Hypothalamus (tissue), 51 donors: ENCODE data around the gene AKAP8.
"Not testable (repeated sequence)": the region's sequence is repeated elsewhere in the genome, so short reads cannot be mapped to it uniquely, and the experiment has no call there.

Source experiments
- DNase-seq, 51 donors: peaks; one replicate each; lab custom pipeline; 2025; lab: John Stamatoyannopoulos, UW

AKAP8 gene

DNA sequence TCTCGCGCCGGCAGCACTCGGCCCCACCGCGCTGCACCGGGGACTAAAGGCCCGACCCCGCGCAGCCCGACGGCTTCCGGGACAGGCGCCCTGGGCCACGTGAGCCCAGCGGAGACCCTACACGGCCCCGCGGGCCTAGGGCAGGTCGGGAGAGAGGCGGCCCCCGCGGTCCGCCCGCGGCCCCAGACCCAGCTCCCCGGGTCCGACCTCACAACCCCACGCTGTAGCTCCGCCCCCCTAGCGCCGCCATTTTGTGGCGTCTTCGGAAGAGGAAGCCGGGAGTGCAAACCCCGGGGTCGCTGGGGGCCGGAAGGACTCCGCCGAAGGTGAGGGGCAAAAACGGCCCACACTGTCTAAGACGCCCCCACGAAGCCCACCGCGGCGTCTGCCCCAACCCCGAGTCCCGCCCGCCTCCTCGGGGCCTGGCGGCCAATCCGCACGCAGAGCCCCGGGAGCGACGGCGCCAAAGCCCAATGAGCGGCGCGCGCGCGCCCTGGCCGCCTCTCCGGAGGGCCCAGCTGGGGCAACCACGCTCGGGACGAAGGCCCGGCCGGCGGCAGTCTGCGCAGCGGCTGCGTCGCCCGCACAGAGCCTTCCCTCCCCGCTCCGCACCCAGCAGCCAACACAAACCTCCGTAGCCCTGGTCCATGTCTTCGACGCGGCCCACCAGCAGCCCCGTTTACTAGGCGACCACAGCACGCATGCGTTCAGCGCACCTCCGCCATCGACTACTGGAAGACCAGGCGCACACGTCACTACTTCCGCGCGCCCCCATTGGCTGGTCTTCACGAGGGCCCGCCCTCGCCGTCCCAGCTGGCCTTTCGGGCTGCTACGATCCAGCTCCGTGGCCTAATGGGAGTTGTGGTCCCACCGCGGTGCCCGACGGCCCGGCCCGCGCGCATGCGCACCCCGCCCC, at the start of gene AKAP8:
Gene AKAP8, minus strand, starts transcription at position 705 of the 916 bp plus-strand sequence. Its CDS starts 56 bp downstream, at position 649.
- DNase-seq: peak; percentile 77 to 99 (median 96)

DNA sequence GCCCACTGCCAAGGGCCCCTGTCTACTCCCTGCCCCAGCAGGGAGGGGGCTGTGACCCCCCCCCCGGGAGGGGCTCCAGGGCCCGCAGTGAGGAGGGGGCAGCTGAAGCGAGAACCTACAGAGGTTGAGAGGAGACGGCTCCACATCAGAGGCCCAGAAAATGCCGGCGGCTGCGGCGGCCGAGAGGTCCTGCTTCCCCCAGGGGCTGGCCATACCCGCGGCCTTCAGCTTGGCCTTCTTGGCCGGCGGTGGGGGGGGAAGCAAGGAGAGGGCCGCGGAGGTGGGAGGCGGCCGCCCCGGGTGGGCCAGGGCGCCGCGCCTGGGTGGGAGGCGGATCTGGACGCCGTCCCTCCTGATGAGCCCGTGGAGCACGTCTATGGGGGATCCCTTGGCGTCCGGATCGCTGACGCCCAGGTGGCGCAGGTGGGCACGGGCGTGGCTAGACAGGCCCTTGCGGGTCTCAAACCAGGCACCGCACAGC, 48.4 kb upstream of the AKAP8 start:
- DNase-seq: no peak

DNA sequence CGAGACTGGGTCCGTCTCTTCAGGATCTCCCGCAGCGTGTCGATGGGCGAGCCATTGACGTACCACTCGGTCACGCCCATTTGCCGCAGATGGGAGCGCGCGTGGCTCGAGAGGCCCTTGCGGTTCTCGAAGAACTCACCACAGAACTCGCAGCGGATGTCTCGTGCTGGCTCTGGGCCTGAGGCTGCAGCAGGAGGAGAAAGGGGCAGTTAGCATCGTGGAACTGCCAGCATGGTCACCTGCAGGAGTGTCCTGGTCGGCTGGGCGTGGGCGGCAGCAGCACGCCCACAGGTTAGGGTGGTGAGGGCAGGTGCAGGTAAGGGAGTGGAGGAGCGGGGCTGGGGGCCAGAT, 47.7 kb upstream of the AKAP8 start:
- no peak for DNase-seq

DNA sequence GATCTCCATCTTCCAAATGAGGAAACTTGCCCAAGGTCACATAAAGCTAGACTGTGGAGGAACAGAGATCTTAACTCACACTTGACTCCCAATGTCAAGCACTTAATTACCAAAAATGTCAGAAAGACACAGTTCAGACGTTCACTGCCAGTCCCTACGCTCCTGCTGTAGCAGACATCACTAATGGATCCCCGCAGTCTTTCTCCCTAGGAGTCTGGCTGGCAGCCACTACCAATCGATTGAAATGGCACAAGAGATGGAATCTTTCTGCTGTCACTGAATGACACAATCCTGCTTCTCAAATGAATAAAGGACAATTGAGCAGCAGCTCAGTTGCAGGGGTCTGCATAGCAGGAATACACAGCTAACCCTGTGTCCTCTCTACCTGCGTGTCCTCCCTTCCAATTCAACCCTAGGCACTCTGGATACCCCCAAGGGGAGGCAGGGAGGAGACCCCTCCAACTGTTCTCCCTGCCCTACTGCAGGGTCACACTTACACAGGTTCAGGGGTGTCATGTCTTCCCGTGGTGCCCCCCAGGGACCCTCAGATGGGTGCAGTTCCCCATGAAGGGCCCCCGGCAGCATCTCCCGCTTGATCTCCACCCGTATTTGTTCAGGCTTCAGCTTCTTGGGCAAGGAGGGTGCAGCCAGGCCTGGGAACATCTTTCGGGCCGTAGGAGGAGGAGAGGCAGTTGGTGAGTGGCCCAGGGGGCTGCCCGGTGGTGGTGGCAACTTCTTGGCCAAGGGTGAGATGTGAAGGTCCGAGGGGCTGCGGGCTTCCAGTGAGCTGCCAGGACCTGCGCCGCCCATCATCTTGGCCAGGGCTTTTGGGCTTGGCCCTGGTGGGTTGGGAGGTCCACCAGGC, 47.1 kb upstream of the AKAP8 start:
- DNase-seq: no peak

DNA sequence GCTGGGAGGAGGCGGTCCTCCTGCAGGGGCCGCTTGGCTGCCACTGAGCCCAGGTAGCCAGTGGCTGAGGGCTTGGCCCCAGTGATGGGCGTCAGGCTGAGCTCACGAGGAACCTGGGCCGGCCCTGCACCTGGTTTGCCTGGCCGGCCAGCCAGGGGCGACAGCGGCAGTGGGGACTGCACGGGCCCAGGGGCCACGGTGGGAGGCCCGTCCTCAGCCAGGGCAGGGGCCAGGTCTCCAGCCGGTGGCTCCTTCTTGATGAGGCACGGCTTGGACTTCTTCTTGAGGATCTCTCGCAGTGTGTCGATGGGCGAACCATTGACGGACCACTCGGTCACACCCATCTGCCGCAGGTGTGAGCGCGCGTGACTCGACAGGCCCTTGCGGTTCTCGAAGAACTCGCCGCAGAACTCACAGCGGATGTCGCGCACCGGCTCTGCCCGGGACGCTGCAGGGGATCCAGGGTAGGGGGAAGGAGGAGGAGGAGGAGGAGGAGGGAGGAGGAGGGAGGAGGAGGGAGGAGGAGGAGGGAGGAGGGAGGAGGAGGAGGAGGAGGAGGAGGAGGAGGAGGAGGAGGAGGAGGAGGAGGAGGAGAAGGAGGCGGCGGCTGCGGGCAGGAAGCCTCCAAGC, 45.8 kb upstream of the AKAP8 start:
- no peak for DNase-seq

- DNase-seq: no peak
These were observed 45.2 kb upstream of the AKAP8 start for GRCh38 chr19:15424692-15425272.

- no peak for DNase-seq
These were observed 44.5 kb upstream of the AKAP8 start for GRCh38 chr19:15424121-15424520.

GRCh38 chr19:15423130-15423529, 43.5 kb upstream of the AKAP8 start:
- DNase-seq: no peak

DNA sequence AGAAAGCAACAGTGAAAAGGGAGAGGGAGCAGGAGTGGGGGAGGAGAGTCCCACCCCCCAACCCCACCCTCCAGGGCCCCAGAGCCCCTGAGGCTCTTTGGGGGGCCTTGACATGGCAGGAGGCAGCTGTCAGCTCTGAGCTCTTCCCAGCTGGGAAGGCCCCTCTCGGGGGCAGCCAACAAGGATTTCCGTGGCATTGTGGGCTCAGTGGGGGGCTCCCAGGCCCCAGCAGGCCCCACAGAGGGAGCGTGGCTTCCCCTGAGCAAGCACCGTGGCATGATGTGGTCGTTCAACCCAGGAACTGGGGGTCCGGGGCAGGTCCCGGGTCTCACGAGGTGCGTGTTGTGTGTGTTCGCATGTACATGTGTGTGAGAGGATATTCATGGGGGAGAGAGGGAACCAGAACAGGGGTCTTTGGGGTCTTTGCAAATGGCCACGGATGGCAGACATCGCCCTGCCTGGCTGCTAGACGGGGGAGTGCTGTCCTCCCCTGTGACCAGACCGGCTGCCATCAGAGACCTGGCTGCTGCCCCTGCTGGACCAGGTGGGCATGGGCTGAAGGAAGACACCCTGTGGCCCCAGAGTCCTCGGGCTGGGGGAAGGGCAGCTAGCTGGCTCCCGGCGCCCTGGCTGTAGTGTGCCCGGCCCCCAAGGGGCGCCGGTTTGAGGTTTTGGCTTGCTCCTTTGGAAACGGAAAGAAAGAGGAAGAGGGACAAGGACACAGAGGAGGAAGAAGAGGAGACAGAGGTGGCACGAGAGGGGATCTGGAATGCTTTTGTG, 42.9 kb upstream of the AKAP8 start:
- no peak for DNase-seq

DNA sequence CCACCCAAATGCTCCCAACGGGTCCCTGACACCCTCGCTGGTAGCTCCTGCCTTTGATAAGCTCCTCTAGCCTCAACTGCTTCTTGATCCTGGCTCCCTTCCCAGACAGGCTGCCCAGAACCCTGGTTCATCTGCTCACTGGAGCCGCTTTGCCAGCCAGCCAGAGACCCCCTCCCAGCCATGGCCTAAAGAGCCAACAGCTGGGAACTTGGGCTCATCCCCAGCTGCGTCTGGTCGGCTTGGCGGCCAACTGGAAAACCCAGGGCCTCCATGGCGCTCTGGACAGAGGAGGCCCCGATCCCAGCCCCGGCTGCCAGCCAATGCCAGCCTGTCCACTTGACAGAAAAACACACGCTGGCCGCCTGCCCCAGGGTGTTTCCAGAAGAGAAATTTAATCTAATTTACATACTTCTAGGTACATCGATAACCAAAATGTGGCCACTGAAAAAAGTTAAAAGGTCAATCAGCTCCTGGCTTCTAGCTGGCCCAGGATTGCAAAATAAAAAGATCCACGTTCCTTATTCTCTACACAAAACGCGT, 42.2 kb upstream of the AKAP8 start:
- DNase-seq: peak in 49 of 51 donors; percentile 13 to 88 (median 66)

- no peak for DNase-seq
These were observed 41.6 kb upstream of the AKAP8 start for GRCh38 chr19:15421136-15421695.

DNA sequence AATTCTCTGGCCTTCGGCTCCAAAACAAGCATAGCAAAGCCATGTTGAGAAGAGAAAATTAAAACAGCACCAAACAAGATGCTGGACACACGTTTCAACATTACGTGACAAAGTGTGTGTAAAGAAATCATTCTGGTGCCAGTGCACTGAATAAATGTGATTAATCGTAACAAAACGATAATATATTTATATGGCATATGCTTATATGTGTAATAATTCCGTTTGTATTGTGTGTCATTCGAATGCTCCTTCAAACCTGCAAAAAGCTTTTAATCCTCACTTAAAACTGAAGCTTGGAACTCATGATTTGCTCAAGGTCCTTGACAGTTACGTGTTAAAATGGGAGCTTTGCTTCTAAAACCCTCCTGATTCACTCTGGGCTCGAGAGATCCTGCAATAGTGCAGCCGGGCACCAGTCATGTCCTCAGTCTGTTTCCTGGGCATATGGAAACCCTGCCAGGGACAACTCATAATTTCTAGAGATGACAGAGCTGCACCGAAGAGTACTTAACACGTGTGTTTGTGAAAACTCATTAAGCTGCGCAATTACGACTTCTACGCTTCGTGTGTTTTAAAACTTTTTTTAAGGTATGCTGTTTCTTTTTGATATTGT, 39.9 kb upstream of the AKAP8 start:
- peak in 1 of 51 donors; percentile 12 for DNase-seq

- DNase-seq: peak; percentile 78 to 99 (median 96)
These were observed 39.2 kb upstream of the AKAP8 start, which contains the start of gene AKAP8L for GRCh38 chr19:15418579-15419412. TSS of gene AKAP8L (minus strand) at chr19:15418988. CDS start at chr19:15418923, 65 bp downstream.

DNA sequence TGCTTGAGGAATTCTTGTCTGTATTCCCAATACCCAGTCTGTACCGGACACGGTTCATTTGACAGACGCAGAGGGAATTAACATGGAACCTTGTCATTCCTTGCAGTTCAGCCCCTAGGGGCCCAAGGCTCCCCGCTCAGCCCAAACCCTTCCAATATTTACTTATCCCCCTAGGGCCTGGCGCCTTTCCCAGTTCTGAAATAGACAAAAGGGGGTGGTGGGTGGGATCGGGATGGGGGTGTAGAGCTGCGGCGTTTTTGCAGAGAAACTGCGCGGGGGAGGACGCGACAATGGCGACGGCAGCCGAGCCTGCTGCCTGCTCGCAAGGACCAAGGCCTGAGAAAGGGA, 38.6 kb upstream of the AKAP8 start:
- peak in 12 of 51 donors; percentile 15 to 53 (median 44) for DNase-seq

DNA sequence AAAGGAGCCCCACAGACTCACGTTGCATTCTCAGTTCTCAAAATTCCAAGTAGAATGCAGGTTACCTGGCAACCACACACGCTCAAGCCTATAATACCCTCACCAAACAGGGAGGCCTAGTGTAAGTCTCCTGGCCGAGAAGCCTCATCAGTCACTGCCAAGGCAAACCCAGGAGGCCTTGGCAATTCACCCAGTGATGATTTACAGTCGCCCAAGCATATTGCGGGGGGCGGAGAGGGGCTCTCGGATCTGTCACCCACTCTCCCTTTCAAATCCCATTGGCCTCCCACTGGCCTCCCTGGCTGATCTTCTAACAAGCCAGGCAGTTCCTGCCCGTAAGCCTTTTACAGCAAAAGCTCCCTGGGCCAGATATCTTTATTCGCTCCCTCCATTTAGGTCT, 38.1 kb upstream of the AKAP8 start:
- DNase-seq: peak in 2 of 51 donors; percentile 1 to 15

DNA sequence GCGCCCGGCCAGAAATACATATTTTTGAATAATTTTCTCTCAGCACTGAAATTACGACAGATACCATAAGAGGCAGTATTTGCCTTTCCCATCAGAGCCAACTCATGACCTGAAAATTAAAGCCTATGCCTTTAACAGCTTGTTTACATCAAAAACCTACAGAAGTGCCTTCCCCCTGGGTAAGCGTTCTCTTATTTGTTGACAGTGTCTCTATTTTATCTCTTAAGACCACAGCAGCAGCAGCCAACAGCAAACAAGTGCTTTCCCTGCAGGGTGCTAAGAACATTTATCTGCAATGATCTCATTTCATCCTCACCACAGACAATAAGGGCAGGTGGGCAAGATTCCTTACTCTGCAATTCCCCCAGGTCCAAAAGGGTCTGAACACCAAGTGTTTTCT, 33.2 kb upstream of the AKAP8 start:
- no peak for DNase-seq

GRCh38 chr19:15411351-15411750, 31.8 kb upstream of the AKAP8 start:
- DNase-seq: not testable (repeated sequence)

GRCh38 chr19:15404780-15405211, 25.2 kb upstream of the AKAP8 start:
- peak in 13 of 51 donors; percentile 5 to 46 (median 18) for DNase-seq
